Endothelial cell (in vitro differentiated cells): ENCODE measurements around the gene TRPM5. TPM values are rescaled to one million over a fixed set of nuclear protein-coding genes. Genes with fewer than 3 reads are reported as not detected.

Source experiments
- DNase-seq: peaks from one replicate; pipeline ENCODE4 v3.0.0; 2021; ENCODE audit warnings: low spot score
- H3K27ac Mint-ChIP-seq: one replicate; pipeline ENCODE4 v1.8.0; 2021; ENCODE audit warnings: mixed read lengths, inconsistent platforms; ENCODE audit not compliant: unreplicated experiment
- H3K27me3 Mint-ChIP-seq: one replicate; pipeline ENCODE4 v1.8.0; 2021; ENCODE audit warnings: mild to moderate bottlenecking, moderate library complexity, mixed read lengths, inconsistent platforms; ENCODE audit not compliant: unreplicated experiment
- H3K36me3 Mint-ChIP-seq: one replicate; pipeline ENCODE4 v1.8.0; 2021; ENCODE audit warnings: mild to moderate bottlenecking, low read depth, mixed read lengths, inconsistent platforms; ENCODE audit not compliant: unreplicated experiment
- H3K4me1 Mint-ChIP-seq: one replicate; pipeline ENCODE4 v1.8.0; 2021; ENCODE audit warnings: mild to moderate bottlenecking, mixed read lengths, inconsistent platforms; ENCODE audit not compliant: unreplicated experiment
- H3K4me3 Mint-ChIP-seq: one replicate; pipeline ENCODE4 v1.8.0; 2021; ENCODE audit warnings: mild to moderate bottlenecking, mixed read lengths, inconsistent platforms; ENCODE audit not compliant: unreplicated experiment
- H3K9me3 Mint-ChIP-seq: one replicate; pipeline ENCODE4 v1.8.0; 2021; ENCODE audit warnings: mixed read lengths, inconsistent platforms; ENCODE audit not compliant: unreplicated experiment
- CTCF ChIP-seq: fragments of 200-600 bp; sonication (generic); IDR thresholded peaks from one replicate; pipeline ENCODE4 v1.5.0; 2021; ENCODE audit warnings: antibody characterized with exemption; ENCODE audit not compliant: unreplicated experiment
- total RNA-seq: library from RNA; stranded (reverse); fragmentation: NEBNext Ultra II Directional; extraction: Animal tissue kit (Norgen Biotek cat#: 25700); gene quantifications from one replicate; pipeline ENCODE4 v1.2.1, GENCODE V29; 2021; ENCODE audit not compliant: unreplicated experiment

The TRPM5 gene
- total RNA-seq, 1 donor from 2014 or later, result 0.38 TPM

DNA sequence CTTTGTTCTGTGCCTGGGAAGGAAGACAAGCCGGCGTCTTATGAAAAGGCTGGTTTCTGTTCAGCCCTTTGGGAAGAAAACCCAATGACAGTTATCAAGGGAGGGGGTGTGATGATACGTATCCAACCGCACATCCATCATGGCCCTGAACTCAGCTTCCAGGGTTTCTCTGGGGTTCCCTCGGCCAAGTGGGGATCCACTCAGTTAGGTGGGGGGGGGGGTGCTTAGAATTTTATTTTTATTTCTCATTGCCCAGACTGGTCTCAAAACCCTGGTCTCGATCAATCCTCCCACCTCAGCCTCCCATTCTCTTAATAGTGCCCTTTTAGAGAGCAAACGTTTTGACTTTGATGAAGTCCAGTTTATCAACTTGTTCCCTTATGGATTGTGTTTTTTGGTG is 26.2 kb upstream of the TRPM5 start:
- Mint-ChIP-seq H3K27ac (no peak overlapping the region), H3K4me1 (peaks cover 4% of the 10 kb centered on the region), H3K9me3 (no peaks in the 10 kb centered on the region), H3K36me3 (peaks cover 8% of the 10 kb centered on the region), H3K27me3 (peaks cover 10% of the 10 kb centered on the region), H3K4me3 (no peak overlapping the region)
- no peak for DNase-seq
- no peak for TF ChIP-seq CTCF

DNA sequence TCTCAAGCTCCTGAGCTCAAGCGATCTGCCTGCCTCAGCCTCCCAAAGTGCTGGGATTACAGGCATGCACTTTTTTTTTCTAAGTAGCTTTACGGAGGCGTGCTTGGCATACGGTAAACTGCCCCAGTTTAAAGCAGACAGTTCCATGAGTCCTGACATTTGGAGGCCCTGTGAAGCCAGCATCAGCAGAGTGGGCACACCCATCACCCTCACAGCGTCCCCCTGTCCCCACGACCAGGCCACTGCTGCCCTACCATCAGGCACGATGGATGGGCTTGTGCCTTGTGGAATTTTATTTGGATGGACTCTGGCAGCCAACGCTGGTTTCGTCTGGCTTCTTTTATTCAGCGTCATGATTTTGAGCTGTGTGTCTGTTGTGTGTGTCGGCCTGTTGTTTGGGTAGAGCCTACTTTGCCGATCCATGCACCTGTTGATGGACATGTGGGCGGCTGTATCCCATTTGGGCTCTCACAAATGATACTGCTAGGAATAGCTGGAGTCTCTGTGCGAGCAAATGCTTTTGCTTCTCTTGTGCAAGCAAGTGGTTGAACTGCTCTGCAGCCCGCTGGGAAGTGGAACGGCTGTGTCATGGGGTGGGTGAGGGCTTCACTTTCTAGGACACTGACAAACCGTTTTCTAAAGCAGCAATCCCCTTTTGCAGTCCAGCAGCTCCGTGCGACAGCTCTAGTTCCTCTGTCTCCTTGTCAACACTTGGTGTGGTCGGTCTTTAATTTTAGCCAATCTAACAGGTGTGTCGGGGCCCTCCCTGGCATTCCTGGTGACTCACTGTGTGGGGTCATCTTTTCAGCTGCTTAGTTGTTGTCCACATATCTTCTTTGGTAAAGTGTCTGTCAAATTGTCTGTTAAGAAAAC is 24.3 kb upstream of the TRPM5 start:
- H3K4me1 Mint-ChIP-seq, result no peaks in the 10 kb centered on the region
- H3K9me3 Mint-ChIP-seq, result no peaks in the 10 kb centered on the region
- H3K36me3 Mint-ChIP-seq, result peaks cover 4% of the 10 kb centered on the region
- TF ChIP-seq CTCF, result no peak
- H3K27ac Mint-ChIP-seq, result no peak overlapping the region
- peaks cover 7% of the 10 kb centered on the region for H3K27me3 Mint-ChIP-seq
- no peak overlapping the region for H3K4me3 Mint-ChIP-seq
- no peak for DNase-seq

GRCh38 chr11:2467695-2468055 is 23.4 kb upstream of the TRPM5 start:
- Mint-ChIP-seq H3K36me3 (peaks cover 4% of the 10 kb centered on the region), H3K27me3 (peaks cover 7% of the 10 kb centered on the region)
- no peak for DNase-seq

GRCh38 chr11:2466869-2467694 is 22.8 kb upstream of the TRPM5 start:
- Mint-ChIP-seq H3K27ac (no peak overlapping the region), H3K4me1 (no peaks in the 10 kb centered on the region), H3K27me3 (peaks cover 7% of the 10 kb centered on the region), H3K36me3 (peaks cover 4% of the 10 kb centered on the region), H3K9me3 (no peaks in the 10 kb centered on the region), H3K4me3 (no peak overlapping the region)
- no peak for TF ChIP-seq CTCF
- DNase-seq, result no peak

More at GRCh38 chr11:2467695-2468055, 23.4 kb upstream of the TRPM5 start:
- TF ChIP-seq CTCF, result no peak
- Mint-ChIP-seq H3K4me1 (no peaks in the 10 kb centered on the region), H3K27ac (no peak overlapping the region), H3K9me3 (no peaks in the 10 kb centered on the region), H3K4me3 (no peak overlapping the region)
